ENCODE data around the gene CIB2. TPM values are rescaled to one million over a fixed set of nuclear protein-coding genes. Genes with fewer than 3 reads are reported as not detected.

Gene CIB2
- total RNA-seq, 1 experiment from 2014 or later: 17.3 TPM

- Histone ChIP-seq H2AFZ (ENCODE audit: low read depth, low read length, poor library complexity, severe bottlenecking) (no peak overlapping the region), H3K9ac (ENCODE audit: low read length) (no peak overlapping the region), H3K4me1 (ENCODE audit: control insufficient read depth in 1 of 2, insufficient read depth in 2 of 2, low read length in 2 of 2) (no peaks in the 10 kb centered on the region), H3K27ac (ENCODE audit: low read depth, low read length) (no peak overlapping the region), H3K4me3 (replicated peaks in 1 of 2; ENCODE audit: low read depth in 1 of 2, low read length in 2 of 2) (no peak overlapping the region), H4K20me1 (ENCODE audit: insufficient read depth) (no peaks in the 10 kb centered on the region), H3K9me2 (ENCODE audit: insufficient read depth) (no peaks in the 10 kb centered on the region), H3K36me3 (ENCODE audit: control insufficient read depth in 1 of 2, insufficient read depth in 2 of 2, low read length in 2 of 2) (no peaks in the 10 kb centered on the region), H3K79me2 (ENCODE audit: insufficient read depth, low read length) (no peaks in the 10 kb centered on the region), H3K4me2 (ENCODE audit: low read length) (no peak overlapping the region), H3K27me3 (ENCODE audit: insufficient read depth, low read length) (no peaks in the 10 kb centered on the region), H3K9me3 (ENCODE audit: control insufficient read depth in 1 of 2, insufficient read depth in 1 of 2, low read depth in 1 of 2, low read length in 2 of 2) (no peaks in the 10 kb centered on the region)
- ATAC-seq (no peak), DNase-seq (ENCODE audit: low read depth, low spot score) (no peak)
- ChIA-PET RAD21 (ENCODE audit: low non-redundant PET in 1 of 2, low total read pairs in 2 of 2, uncharacterized antibody in 2 of 2, unreplicated experiment in 2 of 2) (no interaction called here), POLR2A (no interaction called here), CTCF (no interaction called here)
- no TSS peak for BruUV-seq (replicated peaks)
- no peak for TF ChIP-seq RAD21 (IDR thresholded peaks at IDR 0.05; ENCODE audit: low read depth)
- TF ChIP-seq SRF (IDR thresholded peaks at IDR 0.05; ENCODE audit: low read depth): no peak
- no peak for TF ChIP-seq ZNF274 (IDR thresholded peaks at IDR 0.05; ENCODE audit: low read depth, low read length)
- TF ChIP-seq ZBTB33 (IDR thresholded peaks at IDR 0.05; ENCODE audit: extremely low read depth, insufficient replicate concordance, low read length): no peak
- no peak for TF ChIP-seq REST (IDR thresholded peaks at IDR 0.05; ENCODE audit: low read depth)
- TF ChIP-seq MAX (IDR thresholded peaks at IDR 0.05): no peak
- TF ChIP-seq CEBPB (IDR thresholded peaks at IDR 0.05; ENCODE audit: low read depth): no peak
- TF ChIP-seq YY1 (IDR thresholded peaks at IDR 0.05; ENCODE audit: extremely low read depth, insufficient replicate concordance, low read depth, low read length): no peak
- no peak for TF ChIP-seq EZH2phosphoT487 (IDR thresholded peaks at IDR 0.05; ENCODE audit: borderline replicate concordance)
- no peak for TF ChIP-seq ZFX (IDR thresholded peaks at IDR 0.05)
- no peak for TF ChIP-seq TCF7L2 (IDR thresholded peaks at IDR 0.05; ENCODE audit: borderline replicate concordance, extremely low read depth, insufficient read depth, insufficient read length)
- TF ChIP-seq POLR2A (IDR thresholded peaks at IDR 0.05; ENCODE audit: borderline replicate concordance, extremely low read depth, insufficient read depth, insufficient read length): no peak
- TF ChIP-seq POLR2AphosphoS5 (IDR thresholded peaks at IDR 0.05; ENCODE audit: low read depth, low read length): no peak
- TF ChIP-seq EZH2 (IDR thresholded peaks at IDR 0.05): no peak
- TF ChIP-seq ATF3 (IDR thresholded peaks at IDR 0.05): no peak
- no peak for TF ChIP-seq SIN3A (IDR thresholded peaks at IDR 0.05; ENCODE audit: low read depth)
- intact Hi-C loops (cut with micrococcal nuclease): no loop called here
Measured at GRCh38 chr15:78087951-78088772, 43.1 kb downstream of the CIB2 start.

Data from HCT116 (cell line).